OCI-LY3 (cell line): ENCODE results near the gene SCN9A.

Source experiments
- CTCF ChIP-seq: fragments of 200-600, 300-600 bp; sonication (generic); IDR thresholded peaks from 2 replicates; pipeline ENCODE4 v1.5.1; 2014; ENCODE audit warnings: antibody characterized with exemption, low read length, low read depth
- EZH2phosphoT487 ChIP-seq: fragments of 200-600 bp; shearing (Covaris generic); IDR thresholded peaks from 2 replicates; pipeline ENCODE4 v1.6.1; 2018; ENCODE audit warnings: antibody characterized with exemption, mixed run types, low read depth

DNA sequence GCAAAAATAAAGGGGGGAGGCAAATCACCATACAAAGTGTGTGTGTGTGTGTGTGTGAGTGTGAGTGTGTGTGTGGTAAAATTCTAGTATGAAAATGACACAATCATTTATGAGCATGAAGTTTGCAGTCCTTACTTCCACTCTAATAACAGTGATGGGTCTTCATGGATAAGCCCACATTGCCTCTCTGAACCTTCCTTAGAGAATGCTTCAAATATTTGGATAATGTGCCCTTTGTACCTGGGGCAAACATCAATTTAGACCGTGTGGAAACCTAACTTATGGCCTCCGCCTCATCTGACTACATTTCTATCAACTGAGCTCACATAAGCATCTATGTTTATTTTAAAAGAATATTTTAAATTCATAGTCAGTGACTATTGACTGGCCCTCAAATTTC is 3.7 kb downstream of the SCN9A start:
- TF ChIP-seq CTCF (no peak), EZH2phosphoT487 (no peak)
